Activated naive CD8-positive, alpha-beta T cell treated with anti-CD3 and anti-CD28 coated beads, Interleukin-2, amount 10 ng/mL, durations not matched to agents 7 days and 5 days (primary cell): ENCODE measurements around the gene C12orf50. TPM values are rescaled to one million over a fixed set of nuclear protein-coding genes. Genes with fewer than 3 reads are reported as not detected.

ENCODE experiments used
- ATAC-seq: fragments of 150-1000 bp; cut with Tn5 transposase; one replicate; pipeline ENCODE4 v1.10.0; 2021; ENCODE audit warnings: low read depth, moderate library complexity
- POLR2A ChIA-PET: fragments of 350-600 bp; sonication (Branson Sonifier 250); formaldehyde crosslinking; loops from one replicate; lab custom pipeline; 2021; ENCODE audit warnings: antibody characterized with exemption; lab: Charles Lee
- DNase-seq: peaks from one replicate; pipeline ENCODE4 v3.0.0; 2021
- H3K27ac Mint-ChIP-seq: one replicate; pipeline ENCODE4 v1.8.0; 2022; ENCODE audit warnings: mild to moderate bottlenecking, mixed read lengths
- H3K27me3 Mint-ChIP-seq: one replicate; pipeline ENCODE4 v1.8.0; 2022; ENCODE audit warnings: mild to moderate bottlenecking, moderate library complexity, mixed read lengths
- H3K36me3 Mint-ChIP-seq: one replicate; pipeline ENCODE4 v1.8.0; 2021; ENCODE audit warnings: mild to moderate bottlenecking, mixed read lengths
- H3K4me1 Mint-ChIP-seq: one replicate; pipeline ENCODE4 v1.8.0; 2021; ENCODE audit warnings: mixed read lengths
- H3K4me3 Mint-ChIP-seq: one replicate; pipeline ENCODE4 v1.8.0; 2022; ENCODE audit warnings: mild to moderate bottlenecking, moderate library complexity, mixed read lengths
- H3K9me3 Mint-ChIP-seq: one replicate; pipeline ENCODE4 v1.8.0; 2021; ENCODE audit warnings: mixed read lengths
- total RNA-seq, 2 experiments: library from RNA; stranded (reverse); gene quantifications; one replicate each; pipeline ENCODE4 v1.2.3, GENCODE V29; 2021

C12orf50 gene, protein sequence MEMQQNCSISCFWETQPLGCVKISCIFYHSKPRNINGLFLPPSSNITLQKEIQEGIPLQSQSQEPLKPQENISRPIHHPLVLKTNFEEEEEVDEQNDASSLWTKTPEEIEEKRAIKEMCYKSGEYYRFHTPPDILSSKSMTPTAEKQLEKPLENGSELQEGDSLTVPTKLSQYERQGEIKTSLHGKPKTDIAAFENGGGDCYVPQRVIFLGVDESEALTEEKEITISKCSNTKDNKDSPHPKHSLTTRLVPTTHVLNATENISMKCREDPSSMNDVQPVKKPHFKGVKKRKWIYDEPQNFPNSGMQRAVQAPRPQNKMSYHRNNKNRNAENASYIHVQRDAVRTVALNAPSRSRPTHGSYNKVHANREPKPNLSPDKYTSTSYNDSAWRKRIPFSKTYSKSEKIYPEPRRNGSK
- total RNA-seq = under 1 TPM in 1 of 2 experiments, not detected in 1; 0.08 TPM

DNA sequence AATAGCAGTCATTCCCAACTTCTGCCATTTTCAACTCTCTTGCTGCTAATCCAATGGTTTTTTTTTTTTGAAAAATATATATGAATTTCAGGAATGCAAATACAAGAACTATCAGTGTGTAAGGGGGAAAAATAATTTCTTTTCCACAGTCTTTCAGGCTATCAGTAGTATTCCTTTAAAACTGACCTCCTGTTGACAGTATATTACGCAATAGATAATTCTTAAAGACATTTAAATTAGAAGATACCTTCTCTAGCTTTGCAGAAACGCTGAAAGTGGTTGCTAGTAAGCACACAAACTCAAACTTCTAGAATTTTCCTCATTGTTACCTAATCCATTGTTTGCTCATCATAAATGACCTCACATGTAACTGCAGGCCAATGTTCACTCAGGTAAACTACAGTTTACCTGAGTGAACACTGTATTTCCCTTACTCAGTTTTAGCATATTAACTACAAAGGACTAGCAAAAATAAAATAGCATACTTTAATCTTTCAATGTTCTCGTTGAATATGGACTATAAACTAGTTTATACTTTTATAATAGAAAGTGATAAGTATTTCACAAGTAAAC lies at the start of gene C12orf50:
Gene C12orf50 (minus strand): TSS at position 309 of the 573 bp plus-strand sequence. CDS start 2,439 bp downstream, outside the sequence.
- H3K36me3 Mint-ChIP-seq = no peaks in the 10 kb centered on the region
- H3K27ac Mint-ChIP-seq = no peak within 1 kb of the TSS
- DNase-seq (no peak), ATAC-seq (no peak)
- peaks cover 4% of the 10 kb centered on the region for H3K9me3 Mint-ChIP-seq
- POLR2A ChIA-PET = no interaction called here
- H3K27me3 Mint-ChIP-seq = peaks cover 5% of the 10 kb centered on the region
- no peak within 1 kb of the TSS for H3K4me3 Mint-ChIP-seq
- H3K4me1 Mint-ChIP-seq = peaks cover 5% of the 10 kb centered on the region

DNA sequence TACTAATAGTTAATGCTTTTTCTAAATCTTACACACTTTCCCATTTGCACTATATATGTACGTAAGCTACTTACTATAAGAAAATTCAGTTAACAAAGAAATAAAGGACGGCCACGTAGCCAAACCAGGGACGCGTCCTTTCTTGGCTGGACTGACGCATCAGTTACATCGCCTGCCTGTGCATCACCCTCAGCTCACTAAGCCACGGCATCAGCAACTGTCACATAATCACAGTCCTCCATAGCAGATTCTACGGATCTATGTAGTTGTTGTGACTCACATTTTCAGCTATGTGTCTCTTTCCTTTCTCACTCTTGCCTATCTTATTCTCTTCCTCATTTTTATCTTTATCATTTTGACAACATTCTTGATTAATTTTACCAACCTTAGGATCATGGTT lies 38.1 kb upstream of the C12orf50 start:
- Mint-ChIP-seq H3K9me3 (no peaks in the 10 kb centered on the region), H3K27me3 (no peaks in the 10 kb centered on the region), H3K36me3 (peaks cover 18% of the 10 kb centered on the region), H3K27ac (no peak overlapping the region), H3K4me3 (no peak overlapping the region), H3K4me1 (peaks cover 11% of the 10 kb centered on the region)
- POLR2A ChIA-PET = no interaction called here
- DNase-seq (no peak), ATAC-seq (no peak)

DNA sequence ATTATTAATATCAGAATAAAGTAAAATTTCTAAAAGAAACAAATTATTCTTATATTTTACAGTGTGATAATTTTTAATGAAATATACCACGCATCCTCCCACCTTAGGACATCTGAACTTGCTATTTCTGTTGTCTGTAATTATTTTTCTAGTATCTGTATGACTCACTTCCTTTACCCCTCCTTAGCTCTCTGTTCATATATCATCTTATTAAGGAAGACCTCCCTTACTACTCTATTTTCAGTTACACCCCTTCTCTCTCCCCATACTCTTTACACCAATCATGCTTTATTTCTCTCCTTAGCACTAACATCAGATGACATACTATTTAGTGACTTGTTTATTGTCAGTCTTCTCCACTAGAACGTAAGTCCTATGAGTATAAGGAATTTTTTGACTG lies 34.2 kb upstream of the C12orf50 start:
- no peak overlapping the region for H3K27ac Mint-ChIP-seq
- peak; percentile 33 for ATAC-seq
- H3K4me1 Mint-ChIP-seq = peaks cover 11% of the 10 kb centered on the region
- no peaks in the 10 kb centered on the region for H3K27me3 Mint-ChIP-seq
- peak overlapping the region; percentile 32 for H3K4me3 Mint-ChIP-seq
- H3K9me3 Mint-ChIP-seq = no peaks in the 10 kb centered on the region
- POLR2A ChIA-PET = no interaction called here
- H3K36me3 Mint-ChIP-seq = peaks cover 19% of the 10 kb centered on the region
- no peak for DNase-seq

DNA sequence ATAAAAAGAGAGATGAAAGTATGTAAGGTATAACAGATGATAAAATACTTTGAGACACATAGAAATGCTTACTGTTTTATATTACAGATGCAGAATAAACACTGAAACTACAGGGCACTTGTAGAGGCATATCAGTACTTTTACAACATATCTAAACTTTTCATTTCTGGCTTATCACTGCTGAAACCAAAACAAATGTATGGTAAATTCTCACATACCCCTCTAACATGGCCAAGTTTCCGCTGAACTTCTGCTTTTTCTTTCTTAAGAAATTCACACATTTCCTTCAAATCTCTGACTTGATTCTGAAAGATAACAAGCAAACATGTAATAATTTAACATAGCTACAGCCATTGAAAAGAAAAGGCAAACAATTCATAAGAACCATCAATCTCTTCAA lies 33.3 kb upstream of the C12orf50 start:
- POLR2A ChIA-PET = no interaction called here
- Mint-ChIP-seq H3K27me3 (no peaks in the 10 kb centered on the region), H3K36me3 (peaks cover 22% of the 10 kb centered on the region), H3K9me3 (no peaks in the 10 kb centered on the region), H3K4me1 (peaks cover 11% of the 10 kb centered on the region), H3K4me3 (no peak overlapping the region), H3K27ac (no peak overlapping the region)
- DNase-seq = no peak
- ATAC-seq = no peak

DNA sequence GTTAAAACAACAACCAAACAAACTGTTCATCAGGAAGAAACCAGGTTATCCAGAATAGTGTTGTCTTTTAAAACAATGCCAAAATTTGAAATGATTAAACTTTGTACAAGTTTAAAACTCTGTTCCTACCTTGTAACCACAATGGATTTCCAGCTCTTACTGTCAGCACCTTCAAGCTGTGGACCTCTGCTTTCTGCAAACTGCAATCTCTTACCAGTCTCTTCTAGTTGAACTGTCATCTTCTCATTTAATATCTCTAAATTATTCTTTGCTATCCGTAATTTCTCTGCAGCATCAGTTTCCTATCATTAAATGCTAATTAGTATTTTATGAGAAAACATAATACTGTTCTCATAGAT lies 29.5 kb upstream of the C12orf50 start:
- no peaks in the 10 kb centered on the region for H3K27me3 Mint-ChIP-seq
- H3K4me1 Mint-ChIP-seq = peaks cover 8% of the 10 kb centered on the region
- no peak for DNase-seq
- POLR2A ChIA-PET = no interaction called here
- H3K9me3 Mint-ChIP-seq = no peaks in the 10 kb centered on the region
- no peak overlapping the region for H3K4me3 Mint-ChIP-seq
- H3K36me3 Mint-ChIP-seq = peaks cover 22% of the 10 kb centered on the region
- no peak overlapping the region for H3K27ac Mint-ChIP-seq
- ATAC-seq = no peak

DNA sequence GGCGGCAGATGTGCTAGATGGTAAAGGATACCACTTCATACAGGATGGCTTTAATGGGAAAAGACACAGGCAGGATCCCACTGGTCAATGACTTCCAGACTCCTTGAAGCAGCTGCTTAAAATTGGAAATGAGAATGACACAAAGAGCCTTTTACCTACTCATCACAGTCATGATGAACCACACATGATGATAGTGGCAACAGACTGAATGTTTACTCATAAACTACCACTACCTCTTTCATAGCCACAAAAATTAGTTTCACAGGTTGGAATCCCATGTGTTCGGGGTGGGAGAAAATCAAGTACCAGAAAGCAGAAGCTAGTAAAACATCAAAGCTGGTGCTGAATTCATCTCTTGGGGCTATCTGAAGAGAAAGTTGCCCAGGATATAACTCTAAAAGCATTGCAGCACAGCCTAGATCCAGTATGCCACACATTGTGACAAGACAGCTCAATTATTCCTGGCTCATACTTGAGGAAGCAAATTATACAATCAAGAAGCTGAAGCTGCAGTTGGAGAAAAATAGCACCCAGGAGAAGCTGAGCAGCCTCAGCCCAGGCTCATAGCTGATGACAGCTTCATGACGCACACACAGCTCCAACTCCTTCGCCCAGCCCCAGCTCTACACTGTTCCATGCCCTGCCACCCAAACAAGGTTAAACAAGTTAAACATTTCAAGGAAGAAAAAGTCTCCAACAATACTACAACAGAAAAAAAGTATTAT lies 29.0 kb upstream of the C12orf50 start:
- Mint-ChIP-seq H3K36me3 (peaks cover 19% of the 10 kb centered on the region), H3K9me3 (no peaks in the 10 kb centered on the region), H3K27me3 (no peaks in the 10 kb centered on the region), H3K27ac (no peak overlapping the region), H3K4me3 (no peak overlapping the region), H3K4me1 (peaks cover 5% of the 10 kb centered on the region)
- DNase-seq (no peak), ATAC-seq (no peak)
- POLR2A ChIA-PET = no interaction called here

DNA sequence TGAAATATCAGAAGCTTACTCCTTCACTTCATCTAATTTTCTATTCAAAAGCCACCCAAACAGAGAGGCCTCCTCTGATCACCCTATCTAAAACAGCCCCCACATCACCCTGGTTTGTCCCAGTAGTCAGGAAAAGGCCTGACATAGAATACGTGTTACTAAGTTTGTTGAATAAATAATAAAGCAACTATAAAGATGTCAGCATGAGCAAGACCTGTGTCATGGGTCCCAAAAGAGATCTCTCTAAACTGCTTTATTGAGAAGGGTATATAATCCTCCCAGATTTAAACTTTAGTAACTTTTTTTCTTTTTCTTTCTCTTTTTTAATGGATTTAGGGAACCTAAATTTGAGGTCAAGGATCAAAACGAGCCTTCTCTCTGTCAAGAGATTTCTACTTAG lies 27.4 kb upstream of the C12orf50 start:
- POLR2A ChIA-PET = no interaction called here
- no peaks in the 10 kb centered on the region for H3K9me3 Mint-ChIP-seq
- ATAC-seq (no peak), DNase-seq (no peak)
- no peak overlapping the region for H3K4me3 Mint-ChIP-seq
- H3K4me1 Mint-ChIP-seq = no peaks in the 10 kb centered on the region
- no peak overlapping the region for H3K27ac Mint-ChIP-seq
- no peaks in the 10 kb centered on the region for H3K27me3 Mint-ChIP-seq
- H3K36me3 Mint-ChIP-seq = peaks cover 11% of the 10 kb centered on the region

DNA sequence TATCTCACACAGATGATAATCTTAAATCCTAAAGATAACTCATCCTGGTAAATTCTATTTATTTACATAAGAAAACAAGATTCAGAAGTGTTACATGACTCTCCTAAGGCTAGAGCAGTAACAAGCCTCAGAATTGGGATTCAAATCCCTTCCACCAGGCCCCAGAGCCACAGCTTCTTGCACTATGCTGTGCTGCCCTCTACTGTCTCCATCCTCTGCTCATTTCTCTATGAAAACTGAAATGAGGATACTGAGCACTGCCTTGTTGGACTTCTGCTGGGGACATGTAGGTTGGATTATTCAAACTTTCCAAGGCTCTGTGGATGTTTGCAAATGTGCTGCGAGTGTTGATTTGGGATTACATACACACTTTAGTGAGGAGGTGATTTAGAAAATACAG lies 23.5 kb upstream of the C12orf50 start:
- H3K4me3 Mint-ChIP-seq = no peak overlapping the region
- DNase-seq = no peak
- H3K36me3 Mint-ChIP-seq = peaks cover 6% of the 10 kb centered on the region
- no peaks in the 10 kb centered on the region for H3K9me3 Mint-ChIP-seq
- POLR2A ChIA-PET = no interaction called here
- no peaks in the 10 kb centered on the region for H3K27me3 Mint-ChIP-seq
- H3K4me1 Mint-ChIP-seq = no peaks in the 10 kb centered on the region
- no peak overlapping the region for H3K27ac Mint-ChIP-seq
- peak; percentile 52 for ATAC-seq

DNA sequence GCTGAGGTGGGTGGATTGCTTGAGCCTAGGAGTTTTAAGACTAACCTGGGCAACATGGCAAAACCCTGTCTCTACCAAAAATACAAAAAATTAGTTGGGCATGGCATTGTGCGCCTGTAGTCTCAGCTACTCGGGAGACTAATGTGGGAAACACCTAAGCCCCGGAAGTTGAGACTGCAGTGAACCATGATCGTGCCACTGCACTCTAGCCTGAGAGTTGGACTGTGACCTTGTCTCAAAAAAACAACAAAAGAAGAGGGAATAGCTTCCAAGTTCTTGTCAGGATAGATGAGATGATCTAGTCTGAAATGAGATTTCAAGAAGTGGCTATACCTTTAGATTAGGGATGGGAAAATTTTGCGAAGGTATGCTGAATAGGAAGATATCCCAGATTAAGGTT lies 14.8 kb upstream of the C12orf50 start:
- Mint-ChIP-seq H3K4me3 (no peak overlapping the region), H3K9me3 (no peaks in the 10 kb centered on the region), H3K27me3 (no peaks in the 10 kb centered on the region), H3K36me3 (peaks cover 35% of the 10 kb centered on the region), H3K4me1 (peaks cover 6% of the 10 kb centered on the region), H3K27ac (no peak overlapping the region)
- POLR2A ChIA-PET = no interaction called here
- ATAC-seq (no peak), DNase-seq (no peak)

DNA sequence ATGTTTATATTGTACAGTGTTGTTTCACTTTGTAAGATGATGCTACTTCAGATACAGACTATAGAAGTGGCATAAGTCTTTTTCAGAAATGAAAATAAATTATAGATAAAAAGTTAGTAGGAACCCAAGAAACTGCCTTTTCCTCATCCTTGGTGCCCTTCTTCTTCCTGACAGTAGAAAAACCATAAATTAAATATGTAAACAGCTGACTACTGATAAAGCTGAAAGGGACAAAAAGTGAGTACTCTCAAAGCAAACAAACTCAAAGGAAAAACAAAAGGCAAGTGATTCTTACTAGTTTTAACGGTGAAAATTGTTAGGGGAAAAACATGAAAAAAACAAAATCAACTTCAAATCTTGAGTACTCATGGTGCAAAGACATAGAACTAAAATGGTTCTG lies 8.6 kb upstream of the C12orf50 start:
- Mint-ChIP-seq H3K4me1 (peaks cover 35% of the 10 kb centered on the region), H3K9me3 (no peaks in the 10 kb centered on the region), H3K36me3 (peaks cover 13% of the 10 kb centered on the region), H3K4me3 (no peak overlapping the region), H3K27ac (no peak overlapping the region), H3K27me3 (no peaks in the 10 kb centered on the region)
- DNase-seq (no peak), ATAC-seq (no peak)
- POLR2A ChIA-PET = interaction anchor here (1.0 kb wide), 1 partner anchor 104 kb away, joined by 3 read pairs; the partner anchor contains the start of genes CEP290 and TMTC3

DNA sequence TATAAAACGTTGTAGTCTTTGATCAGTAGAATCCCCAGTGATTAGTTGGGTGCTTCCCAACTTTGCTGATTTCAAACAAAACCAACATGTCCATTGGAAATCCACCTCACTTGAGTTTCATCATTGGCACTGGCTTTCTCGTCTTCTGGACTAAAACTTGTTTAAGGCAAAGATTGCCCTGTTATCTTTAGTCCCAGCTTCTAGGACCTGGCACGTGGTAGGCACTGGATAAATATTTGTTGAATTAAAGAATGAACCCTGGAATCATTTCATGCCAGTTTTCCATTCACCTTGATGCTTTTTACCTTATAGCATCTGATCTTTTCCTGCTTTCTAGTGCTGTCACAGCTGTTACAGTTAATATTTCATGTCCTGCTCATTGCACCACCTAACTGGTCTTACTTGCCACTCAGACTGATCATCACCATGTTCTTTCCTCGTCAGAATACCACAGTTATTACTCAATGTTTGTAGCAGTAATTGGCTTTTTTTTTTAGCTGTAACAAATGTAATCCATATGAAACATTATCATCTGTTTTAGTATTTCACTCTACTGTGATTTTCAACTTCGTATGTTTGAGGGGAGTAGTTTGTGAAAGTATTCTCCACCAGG lies 7.3 kb upstream of the C12orf50 start:
- ATAC-seq (no peak), DNase-seq (no peak)
- Mint-ChIP-seq H3K4me3 (peak overlapping the region; percentile 95), H3K4me1 (peaks cover 35% of the 10 kb centered on the region), H3K36me3 (peaks cover 13% of the 10 kb centered on the region), H3K27me3 (no peaks in the 10 kb centered on the region), H3K27ac (peak overlapping the region; percentile 93), H3K9me3 (peaks cover 4% of the 10 kb centered on the region)
- POLR2A ChIA-PET = interaction anchor here (1.4 kb wide), 1 partner anchor 18 kb away, joined by 3 read pairs; no protein-coding TSS in a partner anchor

DNA sequence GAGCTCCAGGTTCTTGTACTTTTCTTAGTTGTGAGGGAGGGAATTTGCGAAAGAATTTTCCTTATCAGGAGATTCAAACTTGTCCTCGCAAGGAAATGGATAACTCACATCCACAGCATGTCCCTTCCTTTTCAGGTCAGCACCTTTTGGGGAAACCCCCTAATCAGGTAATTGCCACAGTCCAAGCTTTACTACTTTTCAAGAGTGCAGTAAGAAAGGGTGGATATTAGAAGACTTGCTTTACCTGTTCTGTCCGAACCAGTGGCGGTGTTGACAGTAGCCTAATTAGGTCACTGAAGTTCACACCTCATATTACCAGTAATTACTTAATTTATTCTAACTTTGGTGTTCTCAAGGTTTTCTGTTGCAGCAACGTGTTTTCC lies 6.7 kb upstream of the C12orf50 start:
- Mint-ChIP-seq H3K27me3 (no peaks in the 10 kb centered on the region), H3K36me3 (peaks cover 13% of the 10 kb centered on the region), H3K4me3 (peak overlapping the region; percentile 95), H3K4me1 (peaks cover 35% of the 10 kb centered on the region), H3K27ac (peak overlapping the region; percentile 93), H3K9me3 (peaks cover 4% of the 10 kb centered on the region)
- ATAC-seq (no peak), DNase-seq (no peak)
- POLR2A ChIA-PET = interaction anchor here (1.1 to 1.4 kb wide), 2 partner anchors 18 to 48 kb away, joined by 3 to 4 read pairs; no protein-coding TSS in a partner anchor

DNA sequence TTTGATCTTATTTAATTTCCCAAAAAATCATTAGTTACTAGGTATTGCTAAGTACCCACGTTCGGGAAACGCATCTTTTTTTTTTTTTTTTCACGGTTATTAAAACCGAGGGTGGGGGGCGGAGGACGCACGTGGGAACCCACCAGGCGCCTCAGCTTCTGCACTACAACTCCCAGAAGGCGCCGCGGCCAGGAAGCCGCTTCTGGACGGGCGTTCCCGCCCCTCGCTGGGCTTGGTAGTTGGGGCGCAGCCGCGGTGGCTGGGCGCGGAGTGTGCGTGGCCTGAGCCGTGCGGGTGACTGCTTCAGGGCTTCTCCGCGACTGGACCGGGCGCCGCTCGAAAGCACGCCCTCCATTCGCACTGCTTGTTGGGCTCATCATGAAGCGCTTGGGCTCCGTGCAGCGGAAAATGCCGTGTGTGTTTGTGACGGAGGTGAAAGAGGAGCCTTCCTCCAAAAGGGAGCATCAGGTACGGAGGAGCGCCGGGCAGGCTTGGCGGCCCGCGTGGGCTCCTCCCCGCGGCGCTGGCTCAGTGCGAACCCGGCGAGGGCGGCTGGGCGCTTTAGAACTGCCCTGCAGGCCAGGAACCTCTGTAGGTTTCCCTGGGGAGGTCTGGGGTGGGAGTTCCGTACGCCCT lies 6.2 kb upstream of the C12orf50 start:
- peak overlapping the region; percentile 93 for H3K27ac Mint-ChIP-seq
- peaks cover 33% of the 10 kb centered on the region for H3K4me1 Mint-ChIP-seq
- H3K9me3 Mint-ChIP-seq = peaks cover 4% of the 10 kb centered on the region
- ATAC-seq = peak; percentile 99
- POLR2A ChIA-PET = interaction anchor here (0.6 to 1.1 kb wide), 2 partner anchors 9 to 48 kb away, joined by 3 to 4 read pairs; no protein-coding TSS in a partner anchor
- peaks cover 13% of the 10 kb centered on the region for H3K36me3 Mint-ChIP-seq
- H3K27me3 Mint-ChIP-seq = no peaks in the 10 kb centered on the region
- peak; percentile 89 for DNase-seq
- H3K4me3 Mint-ChIP-seq = peak overlapping the region; percentile 95
